ENCODE measurements around the gene TRIM63.

The TRIM63 gene

DNA sequence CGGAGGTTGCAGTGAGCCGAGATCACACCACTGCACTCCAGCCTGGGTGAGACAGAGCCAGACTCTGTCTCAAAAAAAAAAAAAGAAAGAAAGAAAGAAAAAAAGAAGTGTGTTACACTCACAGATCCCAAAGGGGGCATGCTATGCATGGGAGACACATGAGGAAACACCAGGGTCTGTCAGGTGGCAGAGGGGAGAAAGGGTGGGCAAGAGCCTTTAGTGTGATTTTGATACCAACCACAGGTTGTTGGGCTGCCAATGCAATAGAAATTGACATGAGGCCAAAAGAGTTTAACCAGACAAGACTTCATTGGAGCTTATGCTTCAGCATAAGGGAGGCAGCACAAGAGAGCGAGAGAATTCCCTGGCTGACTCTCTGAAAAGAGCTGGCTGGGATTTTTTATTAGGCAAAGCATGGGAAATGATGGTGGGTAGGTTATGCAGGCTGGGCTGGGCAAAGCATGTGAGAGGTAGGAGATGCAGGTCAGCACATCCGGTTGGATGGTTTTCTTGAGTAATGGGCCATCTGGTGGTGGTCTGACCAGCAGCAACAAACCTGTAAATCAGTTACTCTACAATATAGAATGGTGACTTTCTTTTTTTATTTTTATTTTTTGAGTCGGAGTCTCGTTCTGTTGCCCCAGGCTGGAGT lies 57.5 kb downstream of the TRIM63 start:
- Histone ChIP-seq H3K27ac (no peak overlapping the region), H3K4me3 (no peak overlapping the region)
- TF ChIP-seq, protein P1, sequence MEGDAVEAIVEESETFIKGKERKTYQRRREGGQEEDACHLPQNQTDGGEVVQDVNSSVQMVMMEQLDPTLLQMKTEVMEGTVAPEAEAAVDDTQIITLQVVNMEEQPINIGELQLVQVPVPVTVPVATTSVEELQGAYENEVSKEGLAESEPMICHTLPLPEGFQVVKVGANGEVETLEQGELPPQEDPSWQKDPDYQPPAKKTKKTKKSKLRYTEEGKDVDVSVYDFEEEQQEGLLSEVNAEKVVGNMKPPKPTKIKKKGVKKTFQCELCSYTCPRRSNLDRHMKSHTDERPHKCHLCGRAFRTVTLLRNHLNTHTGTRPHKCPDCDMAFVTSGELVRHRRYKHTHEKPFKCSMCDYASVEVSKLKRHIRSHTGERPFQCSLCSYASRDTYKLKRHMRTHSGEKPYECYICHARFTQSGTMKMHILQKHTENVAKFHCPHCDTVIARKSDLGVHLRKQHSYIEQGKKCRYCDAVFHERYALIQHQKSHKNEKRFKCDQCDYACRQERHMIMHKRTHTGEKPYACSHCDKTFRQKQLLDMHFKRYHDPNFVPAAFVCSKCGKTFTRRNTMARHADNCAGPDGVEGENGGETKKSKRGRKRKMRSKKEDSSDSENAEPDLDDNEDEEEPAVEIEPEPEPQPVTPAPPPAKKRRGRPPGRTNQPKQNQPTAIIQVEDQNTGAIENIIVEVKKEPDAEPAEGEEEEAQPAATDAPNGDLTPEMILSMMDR (IDR thresholded peaks at IDR 0.05): no peak
- DNase-seq (ENCODE audit: low spot score): no peak

DNA sequence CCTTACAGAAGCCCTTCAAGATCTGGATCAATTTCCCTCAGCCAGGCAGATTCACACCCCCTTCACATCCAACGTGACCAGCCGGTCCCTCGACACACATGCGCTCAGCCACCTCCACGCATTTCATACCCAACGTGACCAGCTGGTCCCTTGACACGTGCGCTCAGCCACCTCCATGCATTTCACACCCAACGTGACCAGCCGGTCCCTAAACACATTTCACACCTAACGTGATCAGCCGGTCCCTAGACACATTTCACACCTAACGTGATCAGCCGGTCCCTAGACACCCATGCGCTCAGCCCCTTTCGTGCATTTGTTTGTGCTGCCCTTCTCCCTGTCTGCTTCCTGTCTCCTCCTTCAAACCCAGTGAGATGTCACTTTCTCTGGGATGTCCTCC lies 60.7 kb downstream of the TRIM63 start:
- DNase-seq (ENCODE audit: low spot score): no peak
- TF ChIP-seq, protein P1 (IDR thresholded peaks at IDR 0.05): no peak
- no peak overlapping the region for H3K27ac ChIP-seq
- no peak overlapping the region for H3K4me3 ChIP-seq

DNA sequence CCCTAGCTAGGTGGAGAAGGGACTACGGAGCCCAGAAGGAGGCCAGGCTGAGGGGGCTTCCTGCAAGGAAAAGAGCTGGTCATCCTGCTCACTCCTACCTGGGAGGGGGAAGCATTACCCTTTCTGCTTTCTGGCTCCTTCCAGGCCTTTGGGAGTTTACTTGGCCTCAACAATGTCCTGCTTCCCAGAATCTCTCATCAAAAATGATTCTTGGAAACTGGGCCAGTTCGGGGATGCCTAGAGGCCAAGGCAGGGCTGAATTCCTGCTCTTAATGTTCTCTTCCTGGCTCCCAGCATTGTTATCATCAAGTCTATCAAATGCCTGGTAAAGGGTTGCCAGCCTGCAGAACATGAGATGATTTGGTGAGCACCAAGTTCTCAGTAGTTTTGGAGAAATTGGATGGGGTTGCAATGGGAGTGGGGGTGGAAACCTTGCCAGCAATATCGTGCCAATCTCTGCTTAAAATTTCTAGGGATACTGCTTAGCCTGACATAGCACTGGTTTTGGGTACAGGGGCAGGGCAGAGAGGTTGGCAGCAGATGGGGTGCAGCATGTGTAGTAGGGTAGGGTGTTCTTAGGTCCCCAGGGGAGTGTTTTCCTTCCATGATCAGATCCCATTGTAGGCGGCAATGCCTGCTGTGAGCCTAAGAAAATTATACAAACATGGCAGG lies 61.9 kb downstream of the TRIM63 start:
- DNase-seq (ENCODE audit: low spot score): no peak
- Histone ChIP-seq H3K27ac (peak overlapping the region in 1 of 2 donors; percentile 9), H3K4me3 (no peak overlapping the region)
- TF ChIP-seq, protein P1 (IDR thresholded peaks at IDR 0.05): no peak

DNA sequence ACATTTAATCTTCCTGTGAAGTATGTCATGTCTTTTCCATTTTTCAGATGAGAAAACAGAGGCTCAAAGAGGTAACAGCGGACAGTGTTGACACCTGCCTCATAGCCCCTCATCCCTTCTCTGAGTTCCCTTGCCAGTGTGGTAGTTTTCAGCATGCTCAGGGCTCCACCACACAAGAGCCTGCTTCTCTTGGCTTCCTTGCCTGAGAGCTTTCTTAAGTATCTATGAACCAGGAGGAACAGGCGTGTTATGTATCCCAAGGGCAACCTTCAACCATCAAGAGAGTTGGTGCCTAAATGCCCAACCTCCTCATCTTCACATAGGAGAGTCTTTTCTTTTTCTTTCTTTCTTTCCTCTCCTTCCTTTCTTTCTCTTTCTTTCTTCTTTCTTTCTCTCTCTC lies 63.7 kb downstream of the TRIM63 start:
- TF ChIP-seq, protein P1 (IDR thresholded peaks at IDR 0.05): no peak

DNA sequence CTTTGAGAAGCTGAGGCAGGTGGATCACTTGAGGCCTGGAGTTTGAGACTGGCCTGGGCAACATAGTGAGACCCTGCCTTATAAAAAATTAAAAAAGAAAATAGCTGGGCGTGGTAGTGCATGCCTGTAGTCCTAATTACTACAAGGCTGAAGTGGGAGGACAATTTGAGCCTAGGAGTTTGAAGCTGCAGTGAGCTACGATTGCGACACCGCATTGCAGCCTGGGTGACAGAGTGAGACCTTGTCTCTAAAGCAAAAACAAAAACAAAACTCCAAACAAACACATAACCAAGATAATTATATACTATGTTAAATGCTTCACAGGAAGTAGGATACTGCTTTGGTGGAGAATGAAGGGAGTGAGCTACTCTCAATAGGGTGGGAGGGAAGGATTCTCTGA lies 64.2 kb downstream of the TRIM63 start:
- TF ChIP-seq, protein P1 (IDR thresholded peaks at IDR 0.05): no peak
- no peak overlapping the region for H3K27ac ChIP-seq
- no peak overlapping the region for H3K4me3 ChIP-seq
- no peak for DNase-seq (ENCODE audit: low spot score)

More for the DNA sequence above, 63.7 kb downstream of the TRIM63 start:
- Histone ChIP-seq H3K27ac (no peak overlapping the region), H3K4me3 (no peak overlapping the region)
- DNase-seq (ENCODE audit: low spot score): no peak
